ENCODE measurements around the gene PIEZO2. TPM values are rescaled to one million over a fixed set of nuclear protein-coding genes. Genes with fewer than 3 reads are reported as not detected.
A peak's percentile ranks its signal among the peaks of the same experiment; 100 is the strongest.

The PIEZO2 gene
- total RNA-seq, 1 donor from 2014 or later: 3.9 TPM

- DNase-seq (ENCODE audit: low spot score): no peak
These were observed 405.6 kb downstream of the PIEZO2 start for GRCh38 chr18:10743766-10744165.

GRCh38 chr18:10739152-10739551, 410.2 kb downstream of the PIEZO2 start:
- DNase-seq (ENCODE audit: low spot score): no peak

GRCh38 chr18:10736984-10737383, 412.4 kb downstream of the PIEZO2 start:
- no peak for DNase-seq (ENCODE audit: low spot score)

GRCh38 chr18:10732990-10733389, 416.4 kb downstream of the PIEZO2 start:
- no peak for DNase-seq (ENCODE audit: low spot score)

DNA sequence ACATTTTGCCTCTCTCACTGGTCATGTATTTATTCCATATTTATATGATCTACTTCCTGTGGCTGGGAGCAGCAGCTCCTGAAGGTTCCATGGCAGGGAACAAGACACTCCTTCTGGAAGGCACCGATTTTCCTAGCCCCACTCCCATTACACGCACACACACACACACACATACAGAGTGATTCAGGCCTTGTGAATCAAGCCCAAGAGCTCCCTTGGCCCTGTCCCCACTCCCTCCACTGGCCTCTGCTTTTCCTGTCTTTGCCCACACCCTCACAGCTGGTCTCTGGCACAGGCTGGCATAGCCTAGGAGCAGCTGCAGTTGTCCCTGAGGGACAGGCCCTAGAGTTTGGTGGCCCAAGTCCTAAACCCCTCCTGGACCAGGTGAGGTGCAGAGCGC, 421.9 kb downstream of the PIEZO2 start:
- no peak for DNase-seq (ENCODE audit: low spot score)

GRCh38 chr18:10726198-10727068, 422.9 kb downstream of the PIEZO2 start:
- no peak for DNase-seq (ENCODE audit: low spot score)

- no peak for DNase-seq (ENCODE audit: low spot score)
These were observed 424.7 kb downstream of the PIEZO2 start for GRCh38 chr18:10724666-10725065.

DNA sequence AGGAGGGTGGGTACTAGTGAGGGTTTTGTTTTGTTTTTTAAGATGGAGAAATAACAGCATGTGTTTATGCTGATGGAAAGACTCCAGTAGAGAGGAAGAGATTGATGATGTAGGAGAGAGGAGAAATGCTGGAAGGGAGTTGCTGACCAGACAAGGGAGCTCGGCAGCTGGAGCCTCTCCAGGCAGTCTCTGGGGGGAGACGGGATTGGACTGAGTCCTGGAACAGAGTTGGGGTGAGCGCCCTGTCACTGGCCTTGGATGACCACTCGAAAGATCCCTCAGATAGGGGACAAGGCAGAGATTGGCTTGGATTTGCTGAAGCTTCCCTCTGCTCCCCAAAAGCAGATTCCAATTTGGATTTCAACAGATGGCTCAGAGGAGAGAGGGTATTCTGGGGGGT, 425.9 kb downstream of the PIEZO2 start:
- DNase-seq (ENCODE audit: low spot score): no peak

DNA sequence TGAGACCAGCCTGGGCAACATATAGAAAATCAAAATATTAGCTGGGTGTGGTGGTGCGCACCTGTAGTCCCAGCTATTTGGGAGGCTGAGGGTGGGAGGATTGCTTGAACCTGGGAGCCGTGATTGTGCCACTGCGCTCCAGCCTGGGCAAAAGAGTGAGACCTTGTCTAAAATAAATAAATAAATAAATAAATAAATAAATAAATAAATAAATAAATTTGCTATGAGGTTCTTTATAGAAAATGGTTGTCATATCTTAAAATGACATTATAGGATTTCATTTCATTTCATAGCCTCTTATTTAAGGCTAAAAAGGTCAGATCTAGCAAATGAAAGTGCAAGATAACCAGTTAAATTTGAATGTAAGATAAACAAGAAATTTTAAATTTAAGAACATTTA, 430.6 kb downstream of the PIEZO2 start:
- DNase-seq (ENCODE audit: low spot score): no peak

DNA sequence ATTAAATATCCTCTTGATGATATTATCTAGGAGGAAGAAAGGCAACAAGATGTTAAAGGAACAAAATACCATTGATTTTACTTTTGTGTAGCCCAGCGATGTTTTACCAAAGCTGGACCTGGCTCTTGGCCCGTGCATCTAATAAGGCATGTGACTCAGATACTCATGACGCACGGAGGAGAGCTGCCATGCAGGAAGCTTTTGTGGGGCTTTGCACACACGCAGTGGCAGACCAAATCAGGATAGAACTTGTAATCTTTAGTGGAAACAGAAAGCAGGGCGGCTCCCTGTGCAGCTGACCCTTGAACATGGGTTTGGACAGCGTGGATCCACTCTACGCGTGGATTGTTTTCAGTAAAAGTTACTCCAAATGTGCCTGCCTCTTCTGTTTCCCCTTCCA, 433.6 kb downstream of the PIEZO2 start:
- DNase-seq (ENCODE audit: low spot score): peak; percentile 60

GRCh38 chr18:10713409-10713808, 436.0 kb downstream of the PIEZO2 start:
- no peak for DNase-seq (ENCODE audit: low spot score)

DNA sequence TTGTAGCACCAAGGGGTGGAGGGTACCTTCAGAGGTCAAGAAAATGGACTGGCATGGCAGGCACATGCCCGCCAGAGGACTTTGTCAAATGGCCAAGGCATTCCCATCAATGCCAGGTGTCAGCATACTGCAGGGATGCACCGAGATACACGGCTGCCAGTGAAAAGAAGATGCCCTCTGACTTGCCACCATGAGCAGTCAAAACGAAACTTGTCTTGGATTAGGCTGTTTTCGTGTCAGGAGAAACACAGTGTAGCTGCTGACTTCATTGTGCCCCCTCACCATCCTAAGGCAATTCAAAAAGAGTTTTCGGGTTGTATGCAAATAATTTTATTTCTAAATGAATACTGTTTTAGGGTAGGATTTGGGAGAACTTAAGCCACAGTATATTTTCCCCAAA, 442.1 kb downstream of the PIEZO2 start:
- no peak for DNase-seq (ENCODE audit: low spot score)

DNA sequence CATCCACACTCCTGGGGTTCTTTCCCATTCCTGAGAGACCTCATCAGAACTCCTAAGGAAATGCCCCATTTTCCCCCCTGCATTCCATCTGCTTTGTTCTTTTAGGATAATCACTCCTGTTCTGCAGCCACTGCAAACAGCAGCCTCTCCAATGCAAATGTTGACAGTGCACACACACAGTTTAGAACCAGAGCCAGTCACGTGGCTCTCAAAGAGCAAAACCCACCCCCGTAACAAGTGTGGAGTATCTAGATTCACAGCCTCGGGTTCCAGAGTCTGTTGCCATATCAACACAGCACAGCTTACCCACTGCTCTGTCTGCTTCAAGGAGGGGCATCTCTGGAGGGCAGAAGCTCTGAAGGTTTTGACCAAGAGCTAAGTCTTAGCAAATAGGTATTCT, 443.6 kb downstream of the PIEZO2 start:
- DNase-seq (ENCODE audit: low spot score): no peak

- no peak for DNase-seq (ENCODE audit: low spot score)
These were observed 444.1 kb downstream of the PIEZO2 start for GRCh38 chr18:10705291-10705690.

DNA sequence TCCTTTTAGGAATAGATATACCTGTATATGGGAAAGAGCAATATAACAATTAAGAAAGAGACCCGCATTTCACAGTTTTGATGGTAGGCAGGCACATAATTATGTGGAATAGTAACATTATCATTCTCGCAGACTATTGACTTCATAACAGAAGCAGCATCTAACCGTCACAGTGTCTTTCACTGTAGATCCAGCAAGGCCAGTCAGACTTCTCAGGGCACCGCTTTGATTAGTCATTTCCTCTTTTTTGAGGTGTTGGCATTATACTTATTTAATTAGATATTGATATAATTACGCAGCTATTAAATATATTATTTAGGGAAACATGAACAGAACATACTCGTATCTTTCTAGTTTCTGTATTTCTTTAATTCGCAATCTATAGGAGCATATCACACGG, 447.2 kb downstream of the PIEZO2 start:
- no peak for DNase-seq (ENCODE audit: low spot score)

GRCh38 chr18:10690366-10690765, 459.0 kb downstream of the PIEZO2 start:
- no peak for DNase-seq (ENCODE audit: low spot score)

- DNase-seq (ENCODE audit: low spot score): no peak
These were observed 459.4 kb downstream of the PIEZO2 start for GRCh38 chr18:10690035-10690329.

DNA sequence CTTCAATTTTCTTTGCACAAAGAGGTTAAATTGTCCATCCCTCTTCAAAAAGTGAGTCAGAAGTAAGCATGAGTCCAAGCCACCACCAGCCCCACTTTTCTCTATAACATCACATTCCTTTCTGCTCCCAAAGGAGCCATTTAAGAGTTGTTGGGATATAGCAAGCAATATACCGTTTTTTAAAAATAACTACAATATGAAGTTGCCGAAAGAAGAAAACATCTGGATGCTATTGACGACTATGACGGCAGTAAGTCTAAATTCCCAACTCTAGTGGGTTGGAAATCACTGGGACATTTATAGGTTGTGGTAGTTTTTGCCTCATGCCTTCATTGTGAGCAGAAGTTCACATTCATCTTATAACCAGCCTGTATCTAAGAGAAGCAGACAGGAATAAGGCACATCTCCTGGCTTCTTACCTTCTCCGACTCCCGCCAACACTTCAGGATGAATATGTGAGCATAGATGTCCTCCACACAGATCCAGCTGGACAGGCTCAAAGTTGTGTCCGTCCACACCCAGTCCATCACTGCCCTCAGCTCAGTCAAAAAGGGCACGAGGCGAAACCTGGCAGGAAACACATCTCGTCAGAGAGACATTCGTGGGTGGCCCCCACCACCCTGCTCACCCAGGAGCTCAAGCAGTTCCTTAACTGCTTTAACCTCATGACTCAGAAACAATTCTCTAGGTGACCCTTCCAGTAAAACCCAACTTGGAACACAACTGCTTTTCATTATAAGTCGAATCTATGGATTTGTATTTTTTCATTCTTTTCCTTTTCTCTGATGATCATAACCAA, 459.9 kb downstream of the PIEZO2 start:
- no peak for DNase-seq (ENCODE audit: low spot score)

DNA sequence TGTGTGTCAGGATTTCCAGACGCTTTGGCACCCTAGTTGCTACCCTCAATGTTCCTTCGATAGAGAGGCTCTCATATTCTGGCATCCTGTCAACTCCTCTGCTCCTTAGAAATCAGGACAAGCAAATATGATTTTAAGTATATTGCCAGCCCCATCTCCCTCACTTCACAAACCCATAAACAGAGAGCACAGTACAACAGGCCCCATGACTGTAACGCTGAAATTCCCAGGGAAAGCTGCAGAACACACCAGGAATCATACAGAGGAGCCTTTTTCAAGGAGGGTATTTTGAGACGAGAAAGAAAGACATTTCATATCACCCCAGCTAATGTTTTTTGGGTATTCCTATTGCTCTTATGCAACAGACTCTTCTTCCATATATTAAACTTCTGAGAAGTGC, 460.6 kb downstream of the PIEZO2 start:
- no peak for DNase-seq (ENCODE audit: low spot score)

DNA sequence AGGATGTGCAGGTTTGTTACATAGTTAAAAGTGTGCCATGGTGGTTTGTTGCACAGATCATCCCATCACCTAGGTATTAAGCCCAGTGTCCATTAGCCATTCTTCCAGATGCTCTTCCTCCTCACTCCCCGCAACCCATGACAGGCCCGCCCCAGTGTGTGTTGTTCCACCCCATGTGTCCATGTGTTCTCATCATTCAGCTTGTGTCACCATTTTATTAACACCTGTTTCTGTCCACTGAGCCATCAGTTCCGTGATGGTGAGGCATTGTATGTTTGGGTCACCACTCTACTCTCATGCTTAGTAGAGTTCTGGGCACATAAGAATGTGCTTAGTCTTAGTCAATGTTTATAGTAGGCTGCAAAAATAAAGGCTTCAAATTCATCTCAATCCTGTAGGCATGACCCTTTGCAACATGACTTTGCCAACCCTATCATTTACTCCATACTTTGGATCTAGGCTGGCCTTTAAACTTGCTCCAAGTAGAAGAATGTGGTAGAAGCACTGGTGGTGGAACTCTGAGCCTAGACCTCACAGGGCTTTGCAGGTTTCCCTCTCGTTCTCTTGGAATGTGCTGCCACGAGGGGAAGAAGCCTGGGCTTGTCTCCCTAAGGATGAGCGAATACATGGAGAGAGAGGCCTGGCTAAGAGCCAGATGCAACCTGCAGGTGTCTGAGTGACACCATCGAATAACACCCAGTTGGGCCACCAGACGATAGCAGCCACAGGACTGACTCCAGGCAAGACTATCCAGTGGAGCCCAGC, 462.0 kb downstream of the PIEZO2 start:
- DNase-seq (ENCODE audit: low spot score): no peak

- no peak for DNase-seq (ENCODE audit: low spot score)
These were observed 463.1 kb downstream of the PIEZO2 start for GRCh38 chr18:10686308-10686707.

DNA sequence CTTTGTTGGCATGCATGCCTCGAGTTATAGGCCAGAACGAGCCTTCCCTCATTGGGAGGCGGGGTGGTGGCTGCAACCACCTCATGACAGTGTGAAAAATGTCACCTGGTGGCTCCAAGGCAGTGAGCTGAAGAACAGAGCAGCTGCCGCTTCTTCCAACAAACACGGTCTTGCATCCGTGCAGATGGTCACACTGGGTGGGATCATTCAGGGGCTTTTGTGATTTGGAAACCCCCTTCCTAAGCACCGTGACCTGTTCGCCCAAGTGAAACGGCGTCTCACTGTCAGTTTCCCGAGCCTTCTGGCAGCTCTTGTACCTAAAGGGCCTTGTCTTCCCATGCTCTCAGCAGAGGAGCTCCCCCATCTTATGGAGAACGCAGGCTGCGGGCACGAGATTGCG, 463.9 kb downstream of the PIEZO2 start:
- DNase-seq (ENCODE audit: low spot score): no peak

DNA sequence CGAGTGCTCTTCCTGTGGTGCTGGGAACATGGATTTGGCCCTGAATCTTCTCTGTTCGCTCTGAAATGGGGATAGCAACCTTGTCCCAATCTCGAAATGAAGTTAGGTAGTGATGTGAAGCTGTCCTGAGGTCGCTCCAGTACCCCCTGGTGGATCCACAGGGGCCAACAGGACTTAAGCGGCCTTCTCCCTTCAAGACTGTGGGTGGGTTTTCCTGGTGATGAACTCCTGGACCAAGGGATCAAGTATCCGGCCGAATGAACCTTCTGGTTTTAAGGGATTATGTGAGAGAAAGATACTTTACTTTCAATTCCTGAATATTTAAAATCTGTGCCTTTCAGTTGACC, 467.0 kb downstream of the PIEZO2 start:
- DNase-seq (ENCODE audit: low spot score): no peak
